Measurements from ENCODE around the gene NFIB.

Gene NFIB

DNA sequence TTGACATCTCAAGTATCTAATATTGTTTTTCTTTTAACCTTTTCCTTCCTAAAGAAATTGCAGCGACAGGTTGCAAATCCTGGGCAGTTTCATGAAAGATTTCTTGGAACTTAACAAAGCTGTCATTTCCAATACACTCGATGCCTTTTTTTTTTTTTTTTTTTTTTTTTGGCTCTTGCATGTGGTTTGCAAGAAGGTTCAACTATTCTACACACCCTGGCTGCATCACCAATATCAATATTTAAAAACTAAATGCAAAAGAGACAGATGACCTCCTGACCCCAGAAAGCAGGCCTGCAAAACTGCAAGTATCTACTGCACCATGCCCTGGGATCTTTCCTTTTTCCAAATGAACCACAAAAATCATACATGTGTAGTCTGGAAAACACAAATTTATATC lies 4.4 kb upstream of the NFIB start:
- no peak for DNase-seq

DNA sequence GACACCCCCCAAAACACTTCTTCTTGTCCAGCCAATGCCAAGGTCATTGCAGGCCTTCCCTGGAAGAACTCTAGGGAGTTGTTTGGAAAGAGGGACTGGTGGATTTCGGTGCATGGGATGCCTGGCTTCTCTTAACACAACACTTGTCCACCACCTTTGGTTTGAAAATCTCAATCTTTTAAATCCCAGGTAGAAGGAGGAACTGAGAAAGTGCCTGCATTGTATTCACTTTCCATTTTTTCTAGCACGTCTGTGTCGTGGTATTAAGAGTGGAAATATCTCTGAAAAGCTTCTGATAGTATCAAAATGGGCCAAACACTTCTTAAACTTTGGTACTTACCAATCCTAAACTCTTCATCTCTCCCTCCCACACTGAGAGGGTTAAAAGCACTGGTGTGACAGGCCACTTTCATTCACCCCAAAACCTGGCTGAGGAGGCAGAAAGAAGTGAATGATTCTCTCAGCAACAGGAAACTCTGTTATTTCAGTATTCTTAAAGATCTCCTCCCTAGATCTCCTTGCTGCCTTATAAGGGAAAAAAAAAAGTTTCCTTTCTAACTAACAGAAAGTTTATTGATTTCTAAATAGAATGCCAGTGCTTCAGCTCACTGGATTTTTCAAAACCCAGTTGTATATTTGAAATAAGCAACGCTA lies 3.9 kb upstream of the NFIB start:
- DNase-seq, result no peak

DNA sequence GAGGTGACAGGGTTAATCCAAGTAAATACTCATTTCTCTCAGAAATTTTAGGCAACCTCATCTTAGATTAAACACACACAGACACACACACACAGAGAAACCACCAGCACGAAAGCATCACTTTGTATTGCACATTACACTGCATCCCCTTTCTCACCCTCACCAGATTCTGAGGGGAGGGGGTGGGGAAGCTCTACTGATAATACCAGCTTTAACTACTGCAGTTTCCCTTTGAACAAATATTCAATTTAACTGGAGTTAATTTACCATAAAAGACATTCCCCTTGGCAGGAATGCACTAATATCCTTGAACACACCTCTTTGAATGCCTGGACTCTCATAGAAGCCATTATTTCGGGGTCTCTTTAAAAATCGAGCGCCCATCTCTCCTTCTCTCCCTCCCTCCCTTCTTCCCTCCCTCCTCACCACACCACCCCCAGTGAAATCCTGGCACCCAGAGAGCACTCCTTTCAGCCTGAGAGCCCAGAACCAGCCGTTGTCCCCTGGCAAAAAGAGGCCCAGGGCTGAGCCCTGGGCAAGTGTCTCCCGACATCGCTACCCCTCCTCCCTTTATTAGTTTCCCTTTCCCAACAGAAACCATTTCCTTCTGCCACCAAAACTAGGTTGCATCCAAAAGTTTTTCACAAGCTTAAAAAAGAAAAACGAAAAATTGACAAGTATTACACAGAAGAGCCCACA lies 2.8 kb upstream of the NFIB start:
- DNase-seq, result no peak

DNA sequence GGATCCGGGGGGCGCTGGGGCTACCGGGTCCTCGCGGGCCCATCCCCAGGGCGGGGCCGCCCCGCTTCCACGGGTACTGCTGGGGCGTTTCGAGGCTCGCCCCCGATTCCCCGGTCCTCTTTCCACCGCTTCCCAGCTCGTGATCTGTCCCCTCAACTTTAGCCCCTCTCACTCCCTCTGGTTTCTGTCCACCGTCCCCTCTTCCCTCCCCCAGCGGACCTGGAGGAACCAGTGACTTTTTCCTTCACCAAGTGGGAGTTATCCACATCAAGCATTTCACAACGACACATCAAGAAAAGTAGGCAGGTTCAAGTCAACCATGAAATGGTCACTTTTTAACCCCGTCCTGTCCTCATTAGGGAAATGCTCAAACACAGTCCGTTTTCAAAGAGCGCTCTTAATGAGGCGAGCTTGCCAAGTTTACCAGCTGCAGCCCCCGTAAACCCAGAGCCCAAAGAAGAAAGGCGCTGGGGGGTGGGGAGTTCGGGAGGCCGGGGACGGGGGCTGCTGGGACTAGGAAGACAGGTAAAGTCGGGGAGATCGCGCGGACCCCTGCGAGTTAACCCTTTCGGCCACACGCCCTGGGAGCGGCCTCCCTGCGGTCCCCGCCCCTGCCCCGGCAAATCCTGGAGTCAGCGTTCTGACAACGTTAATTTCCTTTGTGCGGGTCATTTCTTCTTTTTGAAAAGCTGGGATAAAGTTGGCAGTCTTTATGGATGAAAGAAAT lies 2.1 kb upstream of the NFIB start:
- DNase-seq, result no peak

DNA sequence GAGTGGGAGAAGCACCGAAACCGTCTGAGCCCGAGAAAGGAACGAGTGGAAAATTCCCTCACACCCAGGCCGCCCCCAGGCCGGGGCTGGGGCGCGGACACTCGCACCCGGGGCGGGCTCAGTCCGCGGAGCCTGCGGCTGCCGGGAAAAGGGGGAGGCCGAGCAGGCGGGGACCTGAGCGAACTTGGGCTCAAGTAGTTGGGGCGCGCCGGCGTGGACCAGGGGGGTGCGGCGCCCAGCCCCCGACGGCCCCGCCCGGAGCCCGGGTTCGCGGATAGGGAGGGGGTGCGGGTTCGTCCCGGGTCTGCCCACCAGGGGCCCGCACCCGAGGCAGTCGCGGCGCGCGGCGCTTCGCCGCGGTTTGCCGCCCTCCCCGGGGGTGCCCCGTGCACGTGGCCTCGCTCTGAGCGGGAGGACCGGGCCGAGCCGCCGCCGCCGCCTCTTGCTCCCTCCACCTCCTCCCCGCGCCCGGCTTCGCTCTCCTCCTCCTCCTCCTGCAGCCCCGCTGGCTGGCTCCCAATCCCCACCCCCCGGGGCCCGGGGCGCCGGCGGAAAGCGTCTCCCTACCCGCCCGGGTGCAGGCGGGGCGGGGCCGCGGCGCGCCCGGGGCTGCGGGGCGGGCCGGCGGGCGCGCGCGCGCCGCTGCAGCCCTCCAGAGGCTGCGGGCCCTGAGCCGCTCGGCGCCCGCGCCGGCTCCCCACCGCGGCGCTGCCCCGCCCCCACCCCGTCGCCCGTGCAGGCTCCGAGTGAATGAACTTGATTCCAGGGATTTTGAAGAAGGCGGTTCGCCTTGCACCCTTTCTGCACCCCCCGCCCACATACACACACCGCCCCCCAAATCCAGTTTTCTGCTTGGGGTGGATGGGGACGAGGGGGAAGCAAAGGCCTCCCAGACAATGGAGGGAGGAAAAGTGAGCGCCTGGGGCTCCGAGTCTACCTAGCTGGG lies 1.3 kb upstream of the NFIB start:
- DNase-seq, result no peak

DNA sequence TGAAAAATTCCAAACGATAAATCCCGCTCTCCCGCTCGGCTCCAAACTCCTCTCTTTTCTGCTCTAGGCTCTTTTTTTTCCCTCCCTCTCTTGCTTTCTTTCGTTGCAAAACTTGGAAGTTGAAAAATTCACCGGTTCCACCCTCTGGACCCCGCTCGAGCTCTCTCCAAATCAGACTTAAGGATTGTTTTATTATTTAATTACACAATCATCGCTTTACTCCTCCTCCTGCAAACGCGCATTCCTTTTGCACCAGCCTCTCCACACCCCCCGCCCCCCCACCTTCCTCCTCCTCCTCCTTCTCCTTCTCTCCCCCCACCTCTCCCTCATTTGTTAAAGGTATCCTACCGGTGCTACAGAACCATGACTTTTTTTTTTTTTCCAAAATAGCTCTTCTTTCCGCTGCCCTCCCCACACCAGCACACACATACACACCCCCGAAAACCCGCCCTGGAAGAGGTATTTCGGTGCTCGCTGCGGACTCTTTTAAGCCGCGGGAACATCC lies 535 bp upstream of the NFIB start:
- no peak for DNase-seq

DNA sequence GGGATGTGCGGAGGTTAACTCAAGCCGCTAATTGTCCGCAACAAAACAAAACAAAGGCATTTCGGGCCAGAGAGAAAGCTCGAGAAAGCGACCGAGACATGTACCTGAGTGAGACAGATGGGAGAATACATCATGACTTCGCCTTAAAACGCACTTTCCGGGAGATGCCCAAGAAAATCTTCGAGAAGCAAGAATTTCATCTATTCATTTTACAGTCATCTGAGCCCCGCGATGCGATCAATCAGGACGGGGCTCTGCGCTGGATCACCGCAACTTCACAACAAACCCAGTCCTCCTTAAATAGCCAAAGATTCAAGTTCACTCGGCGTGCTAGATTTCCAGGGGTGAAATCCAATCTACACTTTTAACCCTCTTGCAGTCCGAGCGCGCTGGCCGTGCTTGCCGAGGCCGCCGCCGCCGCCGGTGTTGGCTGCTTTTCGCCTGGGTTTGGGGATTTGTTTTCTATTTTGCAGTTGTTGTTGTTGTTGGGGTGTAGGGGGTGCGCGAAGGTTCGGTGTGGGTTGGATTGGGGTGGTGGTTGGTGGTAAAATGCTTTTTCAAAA lies 482 bp downstream of the NFIB start:
- DNase-seq, result no peak

DNA sequence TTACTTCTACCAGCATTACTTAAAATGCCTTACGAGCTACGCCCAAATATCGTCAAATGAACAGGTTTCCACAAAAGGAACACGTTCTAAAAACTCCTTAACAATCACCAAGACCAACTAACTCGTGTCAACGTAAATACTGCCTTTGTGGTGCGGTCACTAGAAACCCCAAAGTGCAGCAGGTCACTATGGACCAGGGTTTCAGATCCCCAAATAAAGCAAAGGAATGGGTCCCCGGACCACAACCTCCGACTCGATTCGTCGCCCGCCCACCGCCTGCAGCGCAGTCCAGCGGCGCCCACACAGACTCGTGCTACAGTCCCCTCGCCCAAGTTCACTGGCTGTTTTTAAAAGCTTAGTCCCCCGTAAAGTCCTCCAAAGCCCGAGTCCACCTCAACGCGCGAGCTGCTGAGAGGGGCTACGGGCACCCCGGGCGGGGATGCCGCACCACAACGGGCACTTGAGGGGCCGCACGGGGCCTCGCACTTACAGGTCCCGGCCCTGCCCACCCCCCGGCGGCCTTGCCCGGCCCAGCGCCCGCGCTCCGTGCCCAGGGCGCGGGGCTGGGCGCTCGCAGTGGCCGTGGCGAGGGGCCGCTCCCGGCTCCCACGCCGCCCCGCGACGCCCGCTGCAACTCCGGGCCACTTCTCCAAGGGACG lies 1.1 kb downstream of the NFIB start:
- no peak for DNase-seq

DNA sequence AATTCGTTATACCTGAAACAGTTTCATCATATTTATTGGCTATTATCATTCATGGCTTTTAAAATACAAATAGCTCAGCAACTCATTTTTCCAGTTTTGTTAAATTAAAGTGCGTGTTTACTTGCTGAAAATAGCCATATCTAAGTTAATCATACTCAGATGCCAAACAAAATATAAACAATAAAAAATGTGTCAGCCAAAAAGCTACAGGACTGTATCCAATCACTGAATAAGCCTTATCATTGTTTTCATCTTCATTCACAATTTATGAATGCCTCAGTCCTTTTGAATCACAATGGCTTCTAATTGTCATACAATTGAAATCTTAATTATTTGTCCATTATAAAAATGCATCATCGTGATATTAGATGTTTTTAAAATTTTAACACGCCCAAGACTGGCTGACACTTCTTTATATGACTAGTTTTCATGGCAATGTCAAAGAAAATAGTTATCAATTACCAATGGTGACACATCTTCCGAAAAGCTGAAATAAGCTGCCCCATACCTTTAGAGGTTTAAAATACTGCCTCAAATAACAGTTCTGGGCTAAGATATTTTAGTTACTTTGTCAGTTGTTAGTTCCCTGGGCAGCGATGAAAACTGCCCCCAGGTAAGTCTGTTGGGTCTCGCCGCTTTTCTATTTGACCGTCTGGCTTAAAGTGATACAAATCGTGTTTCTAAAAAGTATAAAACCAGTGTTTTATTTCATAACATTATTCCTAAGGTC lies 1.8 kb downstream of the NFIB start:
- DNase-seq, result no peak

DNA sequence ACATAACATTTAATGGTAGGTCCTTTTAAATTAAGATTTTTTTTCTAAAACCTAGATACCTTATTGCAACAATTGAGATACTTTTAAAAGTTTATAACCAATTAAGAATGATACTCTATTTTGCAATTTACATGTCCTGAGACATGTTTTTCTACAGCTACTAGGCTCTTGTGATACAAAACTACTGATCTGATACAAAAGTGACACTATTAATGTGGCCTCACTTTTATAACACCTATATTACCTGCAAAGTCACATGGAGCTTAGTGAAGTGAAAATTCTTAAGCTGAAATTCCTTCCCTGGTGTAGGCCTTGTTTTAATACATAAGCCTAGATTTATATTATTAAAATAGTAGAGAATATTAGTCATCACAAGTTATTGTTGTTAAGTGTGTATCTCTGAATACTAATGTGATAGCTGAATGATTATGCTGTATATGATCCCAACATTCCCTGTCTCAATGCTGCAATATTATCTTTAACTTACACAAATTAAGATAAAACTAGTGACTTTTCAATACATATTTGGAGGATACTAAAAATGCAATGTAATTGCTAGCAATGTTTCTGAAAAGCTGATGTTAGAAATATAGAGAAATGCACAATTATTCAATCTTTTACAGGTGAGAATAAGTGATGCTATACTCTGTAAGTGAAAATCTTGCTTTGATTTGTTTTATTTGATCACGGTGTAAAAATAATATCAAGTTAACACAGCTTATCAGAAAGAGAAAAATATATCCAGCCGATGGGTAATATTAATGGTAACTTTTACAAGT lies 2.6 kb downstream of the NFIB start:
- no peak for DNase-seq

DNA sequence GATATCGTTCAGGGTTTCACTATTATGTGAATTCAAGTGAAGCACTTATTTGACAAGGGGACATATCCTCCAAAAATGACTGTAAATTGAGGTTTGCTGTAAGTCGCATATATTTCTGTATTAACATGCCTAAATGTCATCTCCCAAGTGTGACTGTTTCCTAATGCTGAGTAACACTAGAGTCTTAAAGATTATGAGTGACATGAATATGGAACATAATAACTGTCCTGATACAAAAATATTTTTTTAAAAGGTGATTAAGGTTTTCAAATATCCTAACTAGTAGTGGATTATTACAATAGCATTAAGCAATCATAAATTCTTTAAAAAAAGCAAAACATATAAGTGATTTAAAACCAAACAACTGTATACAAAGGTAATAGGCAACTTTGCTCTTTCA lies 3.6 kb downstream of the NFIB start:
- DNase-seq, result no peak

DNA sequence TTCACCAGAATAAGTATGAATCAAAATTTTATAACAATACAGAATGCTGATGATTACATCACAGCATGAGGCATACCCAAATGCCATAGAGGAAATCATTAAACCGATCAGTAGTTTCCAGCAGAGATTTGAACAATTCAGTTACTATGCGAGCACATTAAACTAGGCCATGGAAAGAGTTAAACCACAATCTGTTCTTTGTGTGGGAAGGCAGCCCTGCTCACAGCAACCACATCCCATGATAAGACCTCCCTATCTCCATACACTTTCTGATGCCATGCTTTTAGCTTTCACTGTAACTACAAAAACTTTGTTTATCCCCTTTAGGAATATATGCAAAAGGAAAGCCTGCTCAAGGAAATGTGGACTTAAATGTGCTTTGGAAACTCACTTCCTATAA lies 4.5 kb downstream of the NFIB start:
- no peak for DNase-seq

DNA sequence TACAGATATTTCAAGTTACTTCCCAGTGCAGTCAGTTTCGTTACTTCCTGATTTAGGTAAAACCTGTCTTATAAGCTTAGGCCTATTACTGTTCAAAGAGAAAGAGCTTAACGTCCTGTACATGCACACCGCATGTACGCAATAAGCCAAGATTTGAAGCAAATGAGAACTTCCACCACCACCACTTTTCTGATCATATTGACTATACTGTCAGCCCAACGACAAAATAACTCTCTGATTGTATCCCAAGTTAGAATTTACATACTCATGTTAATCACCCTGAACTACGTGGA lies 5.1 kb downstream of the NFIB start:
- DNase-seq, result no peak

DNA sequence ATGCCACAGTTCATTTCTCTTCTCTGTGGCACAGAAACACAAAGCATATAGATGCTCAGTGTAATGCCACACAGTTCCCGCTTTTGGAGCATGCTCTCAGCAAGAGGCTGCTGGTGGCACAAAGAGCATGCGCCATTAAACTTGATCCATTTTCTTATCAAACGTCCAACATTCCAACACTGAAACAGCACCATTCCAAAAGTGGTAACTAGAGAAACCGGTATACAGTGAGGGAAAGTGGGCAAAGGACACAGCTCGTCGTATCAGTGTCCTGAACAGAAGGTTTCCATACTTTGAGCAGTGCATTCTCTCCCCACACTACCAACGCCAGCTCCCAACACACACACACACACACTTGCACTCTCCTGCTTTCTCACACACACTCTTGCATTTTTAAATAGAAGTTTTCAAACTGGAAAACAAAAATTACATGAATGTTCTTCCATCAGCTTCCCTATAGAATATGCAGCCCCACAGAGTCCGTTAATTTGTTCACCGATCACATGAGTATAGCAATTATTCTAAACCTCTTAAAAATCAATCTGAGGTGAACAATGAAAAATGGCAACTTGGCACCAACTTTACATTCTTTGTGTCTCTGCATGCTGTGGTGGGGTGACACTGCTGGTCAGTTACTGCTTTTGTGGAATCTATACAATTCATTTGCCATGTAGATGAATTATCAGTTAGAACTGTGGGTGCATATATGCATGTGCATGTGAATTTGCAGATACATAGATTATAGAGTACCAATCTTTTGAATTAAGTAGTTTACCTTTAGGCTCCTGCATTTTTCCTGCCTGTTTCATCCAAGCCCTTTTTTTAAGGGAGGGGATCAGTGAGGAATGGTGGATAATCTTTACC lies 5.7 kb downstream of the NFIB start:
- DNase-seq, result no peak

DNA sequence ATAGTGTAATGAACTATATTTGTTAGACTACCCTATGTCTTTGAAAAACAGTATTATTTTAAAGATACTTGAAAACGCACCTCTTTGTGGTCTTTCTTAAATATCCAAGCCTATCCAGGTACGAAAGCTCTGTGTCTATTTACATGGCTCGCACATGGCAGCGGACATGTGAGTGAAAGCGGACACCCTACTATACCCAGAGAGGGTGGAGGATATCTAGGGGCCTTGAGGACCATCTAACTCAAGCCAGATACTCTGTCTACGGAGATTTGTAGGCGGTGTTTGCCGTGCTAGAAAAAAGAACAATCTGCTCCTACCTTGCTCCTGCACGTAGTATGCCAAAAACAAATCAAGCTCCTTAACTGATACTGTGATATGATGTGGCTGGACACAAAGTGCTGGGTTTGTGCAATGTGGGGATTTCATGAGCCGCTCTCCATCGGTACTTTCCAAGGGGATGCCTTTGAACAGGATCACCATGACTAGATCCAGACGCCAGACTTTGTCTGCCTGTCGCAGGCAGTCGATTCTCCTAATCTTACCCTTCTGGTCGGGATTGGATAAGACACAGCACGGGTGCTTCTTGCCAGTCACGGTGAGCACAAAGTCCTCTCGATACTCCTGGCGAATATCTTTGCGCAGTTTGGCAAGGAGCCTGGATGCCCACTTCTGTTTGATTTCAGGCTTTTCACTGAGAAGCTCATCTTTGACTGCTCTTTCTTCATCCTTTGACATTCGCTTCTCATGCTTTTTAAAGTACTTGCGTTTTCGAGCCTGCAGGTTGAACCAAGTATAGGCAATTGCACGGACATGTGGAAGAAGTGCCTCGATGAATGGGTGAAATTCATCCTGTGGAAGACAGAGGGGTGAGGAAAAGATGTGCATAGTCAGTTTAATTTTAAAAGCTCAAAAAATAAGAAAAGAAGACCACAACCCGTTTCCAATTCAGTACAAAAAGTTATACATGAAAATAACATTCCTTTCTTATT lies 7.0 kb downstream of the NFIB start:
- no peak for DNase-seq

DNA sequence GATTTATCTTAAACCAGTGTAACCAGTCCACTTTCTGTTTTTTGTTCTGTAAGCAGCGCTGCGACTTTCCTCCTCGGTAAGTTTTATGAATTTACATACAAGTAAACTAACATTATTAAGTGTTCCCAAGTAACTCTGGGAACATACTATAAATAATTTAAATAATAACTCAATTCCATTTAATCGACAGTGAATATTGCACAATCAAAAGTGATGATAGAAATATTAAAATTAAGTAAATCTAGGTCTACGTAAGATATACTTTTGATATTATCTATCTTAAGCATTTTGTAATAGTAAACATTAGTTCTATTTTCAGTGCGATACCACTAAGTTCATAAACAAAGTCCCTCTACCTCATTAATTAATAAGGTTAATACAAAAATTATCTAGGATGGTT lies 7.8 kb downstream of the NFIB start:
- no peak for DNase-seq

DNA sequence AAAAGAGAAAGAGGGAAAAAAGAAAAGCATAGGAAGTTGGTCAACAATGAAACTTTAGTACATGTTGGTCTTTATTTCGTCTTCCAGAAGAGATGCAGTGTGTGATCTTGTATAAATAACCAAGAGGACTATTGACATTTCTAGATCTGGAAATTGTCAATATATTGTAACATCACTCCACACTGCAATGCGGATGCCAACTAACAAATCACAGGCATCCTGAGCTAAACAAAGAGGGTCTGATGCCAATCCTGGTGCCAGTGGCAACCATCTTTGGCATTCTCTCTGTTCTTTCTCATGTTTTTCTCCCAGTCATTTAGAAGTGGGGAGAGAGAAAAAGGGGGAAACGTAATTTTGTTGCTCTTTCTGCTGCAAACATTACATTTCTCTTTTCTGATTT lies 9.7 kb downstream of the NFIB start:
- DNase-seq, result no peak

DNA sequence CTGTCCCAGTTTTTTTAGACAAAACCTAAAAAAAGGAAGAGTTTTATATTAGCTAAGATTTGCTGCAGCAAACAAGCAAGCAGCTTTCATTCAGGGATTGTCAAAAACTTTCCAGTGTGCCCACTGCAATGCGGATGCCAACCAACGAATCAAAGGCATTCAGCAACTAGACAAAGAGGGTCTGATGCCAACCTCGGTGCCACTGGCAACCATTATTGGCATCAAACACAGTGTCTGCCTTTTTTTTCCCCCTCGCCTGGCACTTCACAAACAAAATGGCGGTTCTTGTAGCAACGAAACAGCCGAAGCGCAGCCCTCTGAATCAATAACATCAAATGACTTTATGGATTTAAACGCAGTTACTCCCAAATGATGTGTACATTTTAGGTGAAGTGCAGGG lies 10.4 kb downstream of the NFIB start:
- no peak for DNase-seq

All from CD4-positive, alpha-beta T cell treated with Interleukin-15 for 1 hour (primary cell).